ENCODE measurements around the gene RMRP. TPM values are rescaled to one million over a fixed set of nuclear protein-coding genes. Genes with fewer than 3 reads are reported as not detected.
A peak's percentile ranks its signal among the peaks of the same experiment; 100 is the strongest.

The RMRP gene
- polyA plus RNA-seq, 1 of the 3 experiments (the other 2 are of a cell fraction): 64.9 TPM

- TF ChIP-seq TAF1 (IDR thresholded peaks at IDR 0.05; ENCODE audit: borderline replicate concordance, low read depth, low read length): peak; percentile 50; the same call in 1 of the 2 replicates
- TF ChIP-seq, protein P1, sequence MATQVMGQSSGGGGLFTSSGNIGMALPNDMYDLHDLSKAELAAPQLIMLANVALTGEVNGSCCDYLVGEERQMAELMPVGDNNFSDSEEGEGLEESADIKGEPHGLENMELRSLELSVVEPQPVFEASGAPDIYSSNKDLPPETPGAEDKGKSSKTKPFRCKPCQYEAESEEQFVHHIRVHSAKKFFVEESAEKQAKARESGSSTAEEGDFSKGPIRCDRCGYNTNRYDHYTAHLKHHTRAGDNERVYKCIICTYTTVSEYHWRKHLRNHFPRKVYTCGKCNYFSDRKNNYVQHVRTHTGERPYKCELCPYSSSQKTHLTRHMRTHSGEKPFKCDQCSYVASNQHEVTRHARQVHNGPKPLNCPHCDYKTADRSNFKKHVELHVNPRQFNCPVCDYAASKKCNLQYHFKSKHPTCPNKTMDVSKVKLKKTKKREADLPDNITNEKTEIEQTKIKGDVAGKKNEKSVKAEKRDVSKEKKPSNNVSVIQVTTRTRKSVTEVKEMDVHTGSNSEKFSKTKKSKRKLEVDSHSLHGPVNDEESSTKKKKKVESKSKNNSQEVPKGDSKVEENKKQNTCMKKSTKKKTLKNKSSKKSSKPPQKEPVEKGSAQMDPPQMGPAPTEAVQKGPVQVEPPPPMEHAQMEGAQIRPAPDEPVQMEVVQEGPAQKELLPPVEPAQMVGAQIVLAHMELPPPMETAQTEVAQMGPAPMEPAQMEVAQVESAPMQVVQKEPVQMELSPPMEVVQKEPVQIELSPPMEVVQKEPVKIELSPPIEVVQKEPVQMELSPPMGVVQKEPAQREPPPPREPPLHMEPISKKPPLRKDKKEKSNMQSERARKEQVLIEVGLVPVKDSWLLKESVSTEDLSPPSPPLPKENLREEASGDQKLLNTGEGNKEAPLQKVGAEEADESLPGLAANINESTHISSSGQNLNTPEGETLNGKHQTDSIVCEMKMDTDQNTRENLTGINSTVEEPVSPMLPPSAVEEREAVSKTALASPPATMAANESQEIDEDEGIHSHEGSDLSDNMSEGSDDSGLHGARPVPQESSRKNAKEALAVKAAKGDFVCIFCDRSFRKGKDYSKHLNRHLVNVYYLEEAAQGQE (IDR thresholded peaks at IDR 0.05; ENCODE audit: low read depth, low read length): no peak
- no peak for TF ChIP-seq GATA2 (CRISPR knock-in tag; IDR thresholded peaks at IDR 0.05)
- TF ChIP-seq RFX5 (IDR thresholded peaks at IDR 0.05; ENCODE audit: low read length): no peak
- TF ChIP-seq POLR2AphosphoS5 (IDR thresholded peaks at IDR 0.05; ENCODE audit: low read depth, low read length): peak; percentile 73
- TF ChIP-seq, protein P2, sequence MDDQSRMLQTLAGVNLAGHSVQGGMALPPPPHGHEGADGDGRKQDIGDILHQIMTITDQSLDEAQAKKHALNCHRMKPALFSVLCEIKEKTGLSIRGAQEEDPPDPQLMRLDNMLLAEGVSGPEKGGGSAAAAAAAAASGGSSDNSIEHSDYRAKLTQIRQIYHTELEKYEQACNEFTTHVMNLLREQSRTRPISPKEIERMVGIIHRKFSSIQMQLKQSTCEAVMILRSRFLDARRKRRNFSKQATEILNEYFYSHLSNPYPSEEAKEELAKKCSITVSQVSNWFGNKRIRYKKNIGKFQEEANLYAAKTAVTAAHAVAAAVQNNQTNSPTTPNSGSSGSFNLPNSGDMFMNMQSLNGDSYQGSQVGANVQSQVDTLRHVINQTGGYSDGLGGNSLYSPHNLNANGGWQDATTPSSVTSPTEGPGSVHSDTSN (IDR thresholded peaks at IDR 0.05): no peak
- TF ChIP-seq EP300 (IDR thresholded peaks at IDR 0.05; ENCODE audit: borderline replicate concordance in 1 of 2, low read depth in 1 of 2, low read length in 1 of 2): peak in 1 of 2 experiments; percentile 53; a peak in 2 of 4 replicates
Measured at GRCh38 chr9:35664531-35665470, 7.0 kb upstream of the RMRP start, which contains the start of gene ARHGEF39 (continued).

DNA sequence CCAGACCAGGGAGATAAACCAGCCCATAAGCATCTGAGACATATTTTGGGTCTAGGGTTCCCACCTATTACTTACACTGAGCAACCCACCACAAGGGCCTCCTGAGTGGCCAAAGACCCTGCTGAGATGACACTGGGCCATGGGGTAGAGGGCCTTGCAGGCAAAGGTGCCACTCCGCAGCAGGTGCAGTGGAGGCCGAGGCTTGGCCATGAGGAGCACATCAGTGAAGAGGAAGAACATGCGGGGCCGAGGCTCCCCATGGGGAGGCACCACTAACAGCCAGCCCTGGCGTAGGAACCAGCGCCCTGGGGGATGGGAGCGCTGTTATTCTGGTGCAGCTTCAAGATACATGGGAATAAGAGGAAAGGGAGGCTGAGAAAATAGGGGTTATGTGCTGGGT, 4.6 kb upstream of the RMRP start:
- no peaks in the 10 kb centered on the region for H3K9me3 ChIP-seq
- H3K27ac ChIP-seq (ENCODE audit: low read depth in 2 of 2, low read length in 1 of 2): no peak overlapping the region; a peak in 1 of 4 replicates
- no peak overlapping the region for H3K4me3 ChIP-seq (ENCODE audit: low read depth in 2 of 2, low read length in 1 of 2)
- peaks cover 0 to 19% of the 10 kb centered on the region in 2 experiments; a peak in 1 of 4 replicates for H3K4me1 ChIP-seq (ENCODE audit: control insufficient read depth in 1 of 2, insufficient read depth in 2 of 2, low read depth in 1 of 2, low read length in 1 of 2)
- CTCF ChIA-PET: interaction anchor here (2.4 kb wide), 1 partner anchor 34 kb away, joined by 11 read pairs; no protein-coding TSS in a partner anchor
- 99% methylated on average over 5 of the region's 7 CpGs for WGBS (ENCODE audit: low lambda C conversion rate)
- H3K36me3 ChIP-seq (replicated peaks in 1 of 2; ENCODE audit: control insufficient read depth in 1 of 2, insufficient read depth in 2 of 2, low read length in 1 of 2): peaks cover 0 to 11% of the 10 kb centered on the region in 2 experiments
- no peak overlapping the region for H2AFZ ChIP-seq (ENCODE audit: low read depth)
- POLR2A ChIA-PET: interaction anchor here (0.7 kb wide), 1 partner anchor 42 kb away, joined by 3 read pairs; no protein-coding TSS in a partner anchor
- peaks cover 31% of the 10 kb centered on the region for H3F3A ChIP-seq (replicated peaks; ENCODE audit: insufficient read depth)
- H4K20me1 ChIP-seq (ENCODE audit: insufficient read depth): no peaks in the 10 kb centered on the region
- no peak overlapping the region for H3K9ac ChIP-seq
- no peaks in the 10 kb centered on the region for H3K9me2 ChIP-seq
- no peak for DNase-seq
- H3K79me2 ChIP-seq (ENCODE audit: insufficient read depth): peaks cover 36% of the 10 kb centered on the region
- H3K27me3 ChIP-seq (ENCODE audit: insufficient read depth): no peaks in the 10 kb centered on the region
- no peak overlapping the region for H3K4me2 ChIP-seq
- TF ChIP-seq, protein P3, sequence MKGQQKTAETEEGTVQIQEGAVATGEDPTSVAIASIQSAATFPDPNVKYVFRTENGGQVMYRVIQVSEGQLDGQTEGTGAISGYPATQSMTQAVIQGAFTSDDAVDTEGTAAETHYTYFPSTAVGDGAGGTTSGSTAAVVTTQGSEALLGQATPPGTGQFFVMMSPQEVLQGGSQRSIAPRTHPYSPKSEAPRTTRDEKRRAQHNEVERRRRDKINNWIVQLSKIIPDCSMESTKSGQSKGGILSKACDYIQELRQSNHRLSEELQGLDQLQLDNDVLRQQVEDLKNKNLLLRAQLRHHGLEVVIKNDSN (IDR thresholded peaks at IDR 0.05; ENCODE audit: borderline replicate concordance, low read depth): no peak
- TF ChIP-seq FOSL2 (IDR thresholded peaks at IDR 0.05; ENCODE audit: borderline replicate concordance, low read depth) (no peak), POLR2AphosphoS5 (IDR thresholded peaks at IDR 0.05; ENCODE audit: low read depth, low read length) (no peak), JUND (IDR thresholded peaks at IDR 0.05) (no peak), EZH2phosphoT487 (IDR thresholded peaks at IDR 0.05; ENCODE audit: borderline replicate concordance, low read depth) (no peak), TEAD4 (IDR thresholded peaks at IDR 0.05; ENCODE audit: borderline replicate concordance, insufficient read depth) (no peak), TAF1 (IDR thresholded peaks at IDR 0.05; ENCODE audit: borderline replicate concordance, low read depth, low read length) (no peak), RFX5 (IDR thresholded peaks at IDR 0.05; ENCODE audit: low read length) (no peak), MAX (IDR thresholded peaks at IDR 0.05; ENCODE audit: low read depth) (no peak), SMC3 (IDR thresholded peaks at IDR 0.05; ENCODE audit: low read depth, low read length) (no peak), YY1 (IDR thresholded peaks at IDR 0.05; ENCODE audit: low read depth) (no peak), FOXM1 (IDR thresholded peaks at IDR 0.05; ENCODE audit: low read depth) (no peak), NRF1 (IDR thresholded peaks at IDR 0.05; ENCODE audit: low read depth, low read length) (no peak)
- TF ChIP-seq, protein P4, sequence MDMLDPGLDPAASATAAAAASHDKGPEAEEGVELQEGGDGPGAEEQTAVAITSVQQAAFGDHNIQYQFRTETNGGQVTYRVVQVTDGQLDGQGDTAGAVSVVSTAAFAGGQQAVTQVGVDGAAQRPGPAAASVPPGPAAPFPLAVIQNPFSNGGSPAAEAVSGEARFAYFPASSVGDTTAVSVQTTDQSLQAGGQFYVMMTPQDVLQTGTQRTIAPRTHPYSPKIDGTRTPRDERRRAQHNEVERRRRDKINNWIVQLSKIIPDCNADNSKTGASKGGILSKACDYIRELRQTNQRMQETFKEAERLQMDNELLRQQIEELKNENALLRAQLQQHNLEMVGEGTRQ (IDR thresholded peaks at IDR 0.05; ENCODE audit: borderline replicate concordance, low read depth, low read length): no peak
- TF ChIP-seq, protein P2 (IDR thresholded peaks at IDR 0.05): no peak
- TF ChIP-seq, protein P5, sequence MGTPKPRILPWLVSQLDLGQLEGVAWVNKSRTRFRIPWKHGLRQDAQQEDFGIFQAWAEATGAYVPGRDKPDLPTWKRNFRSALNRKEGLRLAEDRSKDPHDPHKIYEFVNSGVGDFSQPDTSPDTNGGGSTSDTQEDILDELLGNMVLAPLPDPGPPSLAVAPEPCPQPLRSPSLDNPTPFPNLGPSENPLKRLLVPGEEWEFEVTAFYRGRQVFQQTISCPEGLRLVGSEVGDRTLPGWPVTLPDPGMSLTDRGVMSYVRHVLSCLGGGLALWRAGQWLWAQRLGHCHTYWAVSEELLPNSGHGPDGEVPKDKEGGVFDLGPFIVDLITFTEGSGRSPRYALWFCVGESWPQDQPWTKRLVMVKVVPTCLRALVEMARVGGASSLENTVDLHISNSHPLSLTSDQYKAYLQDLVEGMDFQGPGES (IDR thresholded peaks at IDR 0.05; ENCODE audit: low read depth, low read length): no peak
